HG03520 (cell line): ENCODE data around the gene SGMS1.
A peak's percentile ranks its signal among the peaks of the same experiment; 100 is the strongest.
"Not testable (repeated sequence)": the region's sequence is repeated elsewhere in the genome, so short reads cannot be mapped to it uniquely, and the experiment has no call there.

Experiments used
- ATAC-seq: cut with Tn5 transposase; IDR thresholded peaks from one replicate; pipeline ENCODE4 v1.9.1; 2021; ENCODE audit warnings: mild to moderate bottlenecking, moderate library complexity; ENCODE audit not compliant: unreplicated experiment

Gene SGMS1

DNA sequence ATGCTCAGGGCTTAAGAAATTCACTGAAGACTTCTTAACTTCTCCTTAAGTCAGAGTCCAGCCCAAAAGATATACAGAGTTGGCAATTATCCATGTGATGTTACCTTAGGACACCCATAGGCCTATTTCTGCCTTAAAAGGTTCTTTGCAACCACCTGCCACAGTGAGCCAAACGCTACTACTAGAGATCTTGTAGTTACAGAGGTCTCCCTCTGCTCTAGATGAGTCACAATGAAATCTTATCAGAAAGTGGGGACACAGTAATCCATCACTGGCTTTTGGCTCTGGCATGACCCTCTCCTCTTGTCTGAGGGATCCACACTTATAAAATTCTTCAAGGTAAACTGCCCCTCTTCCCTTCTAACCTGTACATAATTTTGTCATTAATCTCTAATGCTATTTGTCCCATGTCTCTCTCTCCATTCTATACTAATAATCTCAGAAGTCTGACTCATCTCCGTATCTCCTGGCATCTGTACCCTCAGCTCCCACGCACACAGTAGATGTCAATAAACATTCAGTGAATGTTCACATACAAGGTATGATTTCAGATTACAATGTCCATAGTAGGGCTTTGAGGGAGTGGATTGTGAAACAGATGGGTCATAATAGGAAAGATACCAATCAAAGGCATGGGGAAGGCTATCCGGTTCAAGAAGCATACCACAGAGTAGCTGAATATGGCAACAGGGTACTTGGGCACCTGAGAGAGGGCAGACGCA is 112.1 kb downstream of the SGMS1 start:
- peak; percentile 23 for ATAC-seq

DNA sequence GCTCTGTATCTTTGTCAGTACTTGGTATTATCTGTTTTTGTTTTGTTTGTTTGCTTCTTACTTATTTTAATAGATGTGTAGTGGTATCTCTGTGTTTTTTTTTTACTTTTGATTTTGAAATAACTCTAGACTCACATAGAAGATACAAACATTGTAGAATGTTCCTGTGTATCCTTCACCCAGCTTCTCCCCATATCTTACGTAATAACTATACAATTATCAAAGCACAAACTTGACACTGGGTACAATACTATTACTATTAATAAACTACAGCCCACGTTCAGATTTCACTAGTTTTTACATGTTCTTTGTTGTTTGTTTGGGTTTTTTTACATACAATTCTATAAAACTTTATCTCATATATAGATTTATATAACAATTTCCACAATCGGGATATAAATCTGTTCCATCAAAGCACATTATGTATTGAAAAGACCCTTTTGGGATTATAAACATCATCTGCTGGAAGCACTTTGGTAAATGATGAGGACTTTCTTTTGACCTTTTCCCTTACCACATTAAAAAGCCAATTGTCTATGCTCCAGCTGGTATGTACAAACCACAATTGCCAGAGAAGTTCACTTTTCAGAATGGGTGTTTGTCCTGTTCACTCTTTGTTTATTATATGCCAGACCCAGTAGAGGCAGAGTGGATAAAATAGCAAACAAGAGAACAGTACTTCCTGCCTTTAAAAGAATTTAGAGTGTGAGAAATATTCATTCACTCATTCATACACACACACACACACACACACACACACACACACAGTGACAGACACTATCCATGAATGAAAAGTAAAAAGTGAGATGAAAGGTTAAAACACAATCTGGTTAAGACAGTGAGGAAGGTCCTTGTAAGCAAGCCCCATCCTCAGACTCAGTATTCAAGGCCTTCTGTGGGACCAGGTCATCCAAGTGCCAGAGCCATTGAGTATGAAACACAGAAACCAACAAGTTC is 113.0 kb downstream of the SGMS1 start:
- ATAC-seq = no peak

DNA sequence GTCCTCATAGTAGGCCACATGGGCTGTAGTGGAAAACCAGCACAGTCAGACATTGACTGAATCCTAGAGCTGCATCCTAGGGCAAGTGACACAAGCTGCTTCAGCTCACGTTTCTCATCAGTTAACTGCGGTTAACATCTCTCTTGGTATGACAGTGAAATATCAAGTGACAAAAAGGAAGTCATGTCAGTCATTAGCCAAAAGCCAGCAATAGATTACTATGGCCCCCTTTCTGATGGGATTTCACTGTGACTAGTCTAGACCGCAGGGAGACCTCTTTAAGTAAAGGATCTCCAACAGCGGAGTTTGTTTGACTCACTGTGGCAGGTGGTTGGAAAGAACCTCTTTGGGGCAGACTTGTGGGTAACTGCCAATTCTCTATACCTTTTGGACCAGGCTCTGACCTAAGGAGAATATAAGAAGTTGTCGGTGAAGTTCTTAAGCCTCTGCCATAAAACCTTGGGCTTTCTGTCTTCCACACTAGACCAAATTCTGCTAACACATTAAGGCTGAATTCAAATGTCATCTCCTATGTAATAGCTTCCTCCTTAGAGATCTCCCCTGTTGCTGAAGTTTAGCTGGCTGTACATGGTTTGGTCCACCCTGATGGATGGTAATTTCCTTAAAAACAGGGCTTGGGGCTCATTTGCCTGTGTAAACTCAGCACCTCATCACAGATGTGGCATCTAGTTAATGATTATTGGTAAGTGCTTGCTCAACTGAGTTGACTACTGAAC is 115.3 kb downstream of the SGMS1 start:
- peak; percentile 74 for ATAC-seq

DNA sequence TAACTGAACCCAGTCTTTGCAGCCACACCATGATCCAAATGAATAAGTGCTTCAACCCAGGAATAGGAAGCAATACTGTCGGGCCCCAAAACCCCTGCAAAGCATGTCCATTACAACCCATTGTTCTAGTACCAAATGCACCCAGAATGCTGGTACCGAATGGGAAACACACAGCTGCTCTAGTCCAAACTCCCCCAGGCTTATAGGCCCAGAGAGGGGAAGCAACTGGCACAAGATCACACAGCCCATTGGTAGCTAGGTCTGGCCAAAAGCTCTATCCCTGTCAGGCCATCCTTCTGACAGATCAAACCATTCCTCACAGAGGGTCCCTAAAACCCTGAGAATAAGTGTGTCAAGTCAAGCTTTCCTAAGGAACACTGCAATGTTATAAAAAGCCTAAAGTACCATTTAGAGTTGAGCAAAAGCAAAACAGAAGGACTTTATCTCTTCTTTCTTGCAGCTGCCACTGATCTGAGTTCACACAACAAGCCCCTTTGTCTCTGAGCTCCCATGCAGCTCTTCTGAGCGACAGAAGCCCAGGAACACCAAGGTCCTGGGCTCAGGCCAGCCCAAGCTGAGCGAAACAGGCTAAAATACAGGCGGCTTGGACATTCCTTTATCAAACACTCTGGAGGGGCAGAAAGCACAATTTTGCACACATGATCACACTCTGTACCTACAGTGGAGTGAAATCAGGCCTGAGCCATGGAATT is 116.7 kb downstream of the SGMS1 start:
- ATAC-seq = no peak

DNA sequence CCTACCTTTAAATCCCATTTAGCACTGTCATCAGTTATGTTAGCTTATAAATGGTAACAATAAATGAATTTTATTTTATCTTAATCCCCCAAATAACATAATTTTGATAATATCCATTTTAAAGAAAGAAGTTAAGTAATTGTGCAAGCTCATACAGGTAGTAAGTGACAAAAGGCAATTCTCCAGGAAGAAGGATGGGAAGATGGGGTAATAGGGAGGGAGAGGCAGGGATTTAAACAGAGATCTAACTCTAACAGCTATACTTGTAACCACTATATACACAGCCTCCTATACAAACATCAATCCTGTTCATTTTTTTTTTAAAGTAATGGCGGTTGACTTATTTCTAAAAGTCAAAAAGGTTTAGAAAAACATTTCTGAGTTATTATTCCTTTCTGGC is 119.4 kb downstream of the SGMS1 start:
- ATAC-seq = no peak

DNA sequence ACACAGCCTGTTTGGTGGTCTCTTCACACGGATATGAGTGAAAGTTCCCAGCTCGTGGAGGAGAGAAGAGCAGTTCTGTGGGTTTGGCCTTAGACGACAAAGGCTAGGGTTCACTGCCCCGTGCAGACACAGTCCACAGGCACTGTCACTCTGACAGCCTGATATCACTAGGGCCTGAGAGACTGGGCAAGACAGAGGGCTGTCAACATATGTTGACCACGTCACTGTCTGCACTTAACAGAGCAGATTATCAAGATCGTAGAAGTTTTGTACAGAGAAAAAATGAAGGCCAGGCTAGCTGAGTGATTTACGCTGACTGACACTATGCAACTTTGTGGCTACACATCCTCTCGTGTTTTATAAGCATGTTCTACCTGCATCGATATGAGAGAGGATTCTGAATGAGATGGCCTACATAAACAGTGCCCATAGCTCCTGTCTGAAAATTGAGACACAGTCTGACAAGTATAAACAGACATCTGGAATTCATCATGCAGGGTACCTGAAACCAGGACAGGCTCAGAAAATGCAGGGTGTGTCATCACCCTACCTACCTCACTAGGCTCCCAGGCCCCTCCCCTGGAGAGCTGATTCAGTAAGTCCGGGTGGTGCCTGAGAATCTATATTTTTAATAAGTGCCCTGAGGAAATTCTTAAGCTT is 120.0 kb downstream of the SGMS1 start:
- ATAC-seq = no peak

DNA sequence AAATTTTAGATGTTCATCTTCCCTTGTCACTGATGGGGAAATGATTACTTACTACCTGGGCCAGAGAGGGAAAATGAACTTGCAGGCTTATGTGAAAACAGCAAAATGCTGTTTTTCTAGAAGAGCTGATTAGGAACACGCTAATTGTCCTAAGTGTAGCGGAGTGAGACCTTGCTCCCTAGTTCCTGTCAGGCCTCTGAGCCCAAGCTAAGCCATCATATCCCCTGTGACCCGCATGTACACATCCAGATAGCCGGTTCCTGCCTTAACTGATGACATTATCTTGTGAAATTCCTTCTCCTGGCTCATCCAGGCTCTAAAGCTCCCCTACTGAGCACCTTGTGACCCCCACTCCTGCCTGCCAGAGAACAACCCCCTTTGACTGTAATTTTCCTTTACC is 120.6 kb downstream of the SGMS1 start:
- not testable (repeated sequence) for ATAC-seq

DNA sequence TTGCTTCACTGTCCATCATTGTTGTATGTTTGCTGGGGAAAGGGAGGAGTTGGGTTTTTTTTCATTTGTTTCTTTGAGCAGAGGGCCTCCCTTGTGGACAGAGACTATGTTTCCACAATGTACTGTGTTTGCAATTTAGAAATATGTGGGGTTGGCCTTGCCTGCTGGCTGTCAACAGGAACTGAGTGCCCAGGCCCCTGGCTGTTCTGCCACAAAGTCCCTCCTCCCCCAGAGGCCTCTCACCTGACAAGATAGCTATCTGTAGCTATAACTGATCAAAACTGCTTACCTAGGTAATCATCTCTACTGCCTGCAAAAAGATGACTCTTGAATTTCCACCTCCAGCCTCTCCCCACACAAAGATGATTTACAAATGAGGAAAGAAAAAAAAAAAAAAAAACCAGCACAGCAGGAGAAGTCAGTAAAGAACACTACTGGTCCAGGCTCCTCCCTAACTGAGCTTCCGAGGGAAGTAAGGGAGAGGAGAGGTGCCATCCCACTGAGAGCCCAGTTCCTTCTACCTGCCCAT is 121.8 kb downstream of the SGMS1 start:
- ATAC-seq = no peak

DNA sequence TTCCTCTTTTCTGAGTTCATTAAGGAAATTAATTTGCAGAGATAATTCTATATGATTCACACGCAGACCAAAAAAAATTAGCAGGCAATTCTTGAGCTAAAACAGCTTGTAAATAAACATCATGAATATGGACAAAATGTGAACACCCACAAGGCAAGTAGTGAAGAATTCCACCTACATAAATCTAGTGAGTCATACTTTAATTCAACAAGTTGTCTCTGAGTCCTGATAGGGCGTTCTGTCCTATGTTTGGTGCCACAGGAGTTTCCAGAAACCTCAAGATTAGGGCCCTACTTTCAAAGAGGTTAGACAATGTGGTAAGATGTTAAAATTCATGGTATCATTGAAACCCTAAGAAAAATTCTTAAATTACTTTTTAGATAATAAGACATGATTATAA is 122.3 kb downstream of the SGMS1 start:
- no peak for ATAC-seq

DNA sequence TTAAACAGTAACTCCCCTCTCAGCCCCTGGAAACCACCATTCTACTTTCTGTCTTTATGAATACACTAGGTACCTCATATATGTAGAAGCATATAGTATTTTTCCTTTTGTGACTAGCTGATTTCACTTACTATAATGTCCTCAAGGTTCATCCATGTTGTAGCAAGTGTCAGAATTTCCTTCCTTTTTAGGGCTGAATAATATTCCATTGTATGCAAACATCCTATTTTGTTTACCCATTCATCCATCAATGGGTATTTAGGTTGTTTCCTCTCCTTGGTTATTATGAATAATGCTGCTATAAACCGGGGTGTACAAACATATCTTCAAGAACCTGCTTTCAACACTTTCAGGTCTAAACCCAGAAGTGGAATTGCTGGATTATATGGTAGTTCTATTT is 125.3 kb downstream of the SGMS1 start:
- ATAC-seq = no peak

DNA sequence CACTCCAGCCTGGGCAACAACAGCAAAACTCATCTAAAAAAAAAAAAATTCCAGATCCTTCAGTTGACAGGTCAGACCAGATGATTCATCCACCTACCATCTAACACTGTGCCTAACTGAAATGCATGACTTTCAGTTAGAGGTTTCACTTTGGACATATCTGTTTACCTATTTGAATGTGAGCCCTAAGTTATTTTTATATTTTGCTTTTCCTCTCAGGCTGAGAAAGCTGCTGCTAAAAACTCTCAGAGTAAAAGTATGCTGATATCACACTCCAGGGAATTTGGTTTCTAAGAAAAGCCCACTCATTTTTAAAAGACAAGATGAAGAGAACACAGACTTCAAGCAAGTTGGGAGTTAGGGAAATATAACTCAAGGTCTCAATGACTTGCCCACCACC is 126.0 kb downstream of the SGMS1 start:
- ATAC-seq = peak; percentile 95

DNA sequence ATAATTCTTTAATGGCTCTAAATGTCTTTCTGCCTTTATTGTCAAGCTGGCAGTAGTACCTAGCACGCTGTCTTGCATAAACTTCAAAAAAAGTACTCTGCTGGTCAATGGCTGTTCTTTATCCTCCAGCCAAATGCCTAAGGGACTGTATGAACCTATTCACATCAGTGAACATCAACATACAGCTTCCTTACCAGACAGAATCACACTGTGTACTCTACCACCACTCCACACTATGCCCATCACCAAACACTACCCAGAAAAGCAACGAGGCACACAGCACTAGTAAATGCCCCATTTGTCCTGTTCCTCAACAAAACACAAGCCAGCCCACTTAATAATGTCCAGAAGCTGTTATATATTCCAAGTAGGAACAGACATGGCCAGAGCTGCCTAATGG is 127.5 kb downstream of the SGMS1 start:
- ATAC-seq = no peak

DNA sequence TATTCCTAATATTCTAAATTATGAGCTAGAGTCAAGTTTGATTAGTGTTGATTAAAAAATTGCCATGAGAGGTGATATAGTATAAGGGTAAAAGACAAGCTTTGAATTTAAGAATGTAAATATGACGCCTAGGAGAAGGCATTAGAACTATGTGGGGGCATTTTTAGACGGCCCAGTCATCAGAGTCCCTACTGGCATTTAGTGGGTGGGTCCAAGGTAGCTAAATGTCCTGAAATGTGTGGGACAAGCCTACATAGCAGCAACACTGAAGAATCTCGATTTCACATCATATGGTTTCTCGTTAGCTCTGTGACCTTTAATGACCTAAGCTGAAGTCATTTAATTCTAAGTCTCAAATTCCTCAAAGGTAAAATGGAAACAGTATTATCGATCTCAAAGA is 133.5 kb downstream of the SGMS1 start:
- ATAC-seq = no peak

DNA sequence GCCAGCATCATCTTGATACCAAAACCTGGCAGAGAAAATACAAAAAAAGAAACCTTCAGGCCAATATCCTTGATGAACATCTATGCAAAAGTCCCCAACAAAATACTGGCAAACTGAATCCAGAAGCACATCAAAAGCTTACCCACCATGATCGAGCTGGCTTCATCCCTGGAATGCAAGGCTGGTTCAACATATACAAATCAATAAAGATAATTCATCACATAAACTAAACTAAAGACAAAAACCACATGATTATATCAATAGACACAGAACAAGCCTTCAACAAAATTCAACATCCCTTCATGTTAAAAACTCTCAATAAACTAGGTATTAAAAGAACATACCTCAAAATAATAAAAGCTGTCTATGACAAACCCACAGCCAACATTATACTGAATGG is 139.2 kb downstream of the SGMS1 start:
- not testable (repeated sequence) for ATAC-seq

DNA sequence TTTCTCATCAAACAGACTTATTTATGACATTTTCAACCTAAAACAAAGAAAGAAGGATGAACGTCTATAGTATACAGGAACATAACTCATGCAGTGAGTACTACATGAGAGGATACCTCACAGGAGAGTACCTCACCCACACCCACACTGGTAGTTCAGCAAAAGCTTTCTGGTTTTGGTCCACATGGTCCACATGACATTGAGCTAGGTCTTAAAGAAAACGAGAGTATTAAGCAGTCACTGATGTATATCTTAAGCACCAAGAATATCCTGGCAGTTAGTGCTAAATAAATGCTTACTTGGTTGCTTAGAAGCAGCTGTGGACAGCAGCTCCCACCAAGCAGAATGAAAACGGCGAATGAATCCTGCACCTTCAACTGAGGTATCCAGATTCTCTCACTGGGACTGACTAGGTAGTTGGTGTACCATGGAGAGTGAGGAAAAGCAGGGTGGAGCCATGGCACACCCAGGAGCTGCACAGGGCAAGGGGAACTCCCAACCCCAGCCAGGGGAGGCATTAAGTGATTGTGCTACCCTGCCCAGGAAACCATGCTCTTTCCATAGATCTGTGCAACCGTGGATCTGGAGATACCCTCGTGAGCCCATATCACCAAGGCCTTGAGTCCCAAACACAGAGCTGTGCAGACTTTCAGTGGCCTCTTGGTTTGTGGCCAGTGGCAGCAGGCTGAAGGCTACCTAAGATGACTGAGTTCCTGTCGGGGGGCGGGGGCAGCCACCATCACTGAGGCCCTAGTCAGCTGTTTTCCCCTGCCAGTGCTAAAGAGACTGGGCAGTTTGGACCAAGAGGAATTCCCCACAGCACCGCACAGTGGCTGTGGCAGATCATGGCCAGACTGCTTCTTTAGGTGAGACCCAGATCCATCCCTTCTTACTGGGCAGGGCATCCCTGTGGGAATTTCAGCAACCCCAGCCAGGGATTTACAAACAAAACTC is 143.4 kb downstream of the SGMS1 start:
- peak; percentile 67 for ATAC-seq

DNA sequence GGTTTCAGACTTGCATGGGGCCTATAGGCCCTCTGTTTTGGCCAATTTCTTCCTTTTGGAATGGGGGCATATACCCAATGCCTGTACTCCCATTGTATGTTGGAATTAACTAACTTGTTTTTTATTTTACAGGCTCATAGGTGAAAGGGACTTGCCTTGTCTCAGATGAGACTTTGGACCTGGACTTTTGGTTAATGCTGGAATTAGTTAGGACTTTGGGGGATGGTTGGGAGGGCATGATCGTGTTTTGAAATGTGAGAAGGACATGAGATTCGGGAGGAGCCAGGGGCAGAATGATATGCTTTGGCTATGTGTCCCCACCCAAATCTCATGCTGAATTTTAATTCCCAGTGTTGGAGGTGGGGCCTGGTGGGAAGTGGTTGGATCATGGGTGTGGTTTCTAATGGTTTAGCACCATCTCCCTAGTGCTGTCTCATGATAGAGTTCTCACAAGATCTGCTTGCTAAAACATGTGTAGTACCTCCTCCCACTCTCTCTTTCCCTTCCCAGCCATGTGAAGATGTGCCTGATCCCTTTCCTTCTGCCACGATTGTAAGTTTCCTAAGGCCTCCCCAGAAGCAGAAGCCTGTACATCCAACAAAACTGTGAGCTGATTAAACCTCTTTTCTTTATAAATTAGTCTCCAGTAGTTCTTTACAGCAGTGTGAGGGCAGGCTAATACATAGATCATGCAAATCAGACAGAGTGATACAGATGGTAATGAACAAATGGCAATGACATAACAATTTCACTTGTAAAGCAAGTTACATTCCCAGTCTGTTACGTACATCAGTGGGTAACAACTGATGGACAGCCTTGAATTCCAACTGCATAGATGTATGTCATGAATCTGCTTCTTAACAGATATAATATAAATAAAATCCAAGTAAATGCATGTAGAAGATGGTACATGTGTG is 146.2 kb downstream of the SGMS1 start:
- no peak for ATAC-seq

DNA sequence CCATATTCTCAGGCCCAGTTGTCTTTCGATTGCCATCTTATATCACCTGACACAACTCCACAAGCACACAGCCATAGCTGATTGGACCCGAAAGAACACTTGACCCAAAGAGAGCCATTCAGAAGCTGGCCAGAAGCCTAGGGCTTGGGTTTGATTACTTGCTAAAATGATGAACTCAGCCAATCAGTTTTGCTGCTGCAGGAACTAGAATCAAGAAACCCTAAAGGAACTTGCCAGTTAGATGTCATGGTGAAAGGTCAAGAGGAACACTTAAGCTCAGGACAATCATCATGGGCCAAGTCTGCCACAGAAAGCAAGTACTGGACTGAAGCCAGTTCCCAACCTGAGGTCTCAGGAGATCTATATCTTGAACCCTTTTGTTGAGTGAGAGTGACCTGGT is 150.0 kb downstream of the SGMS1 start:
- no peak for ATAC-seq

DNA sequence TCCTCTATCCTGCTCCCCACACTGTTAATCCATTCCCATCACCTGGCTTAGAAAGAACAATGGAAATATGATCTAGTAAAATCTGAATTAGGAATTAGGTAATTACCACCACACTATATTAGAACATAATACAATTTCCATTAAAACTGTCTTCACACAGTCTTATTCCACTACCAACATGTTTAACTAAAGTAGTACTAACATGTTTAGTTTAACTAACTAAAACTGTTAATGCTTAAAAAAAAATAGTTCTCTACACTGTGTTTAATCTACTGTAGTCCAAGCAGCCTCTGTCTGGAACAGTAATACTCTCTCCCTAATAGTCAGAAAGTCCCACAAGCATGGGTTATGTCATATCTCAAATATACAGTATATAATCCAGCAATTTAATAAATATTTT is 150.8 kb downstream of the SGMS1 start:
- ATAC-seq = no peak
